IMR-90 (cell line): ENCODE data around the gene MSMP.
A peak's percentile ranks its signal among the peaks of the same experiment; 100 is the strongest.

ENCODE experiments used
- BHLHE40 ChIP-seq: fragments of 150-350 bp; IDR thresholded peaks from 2 replicates; pipeline ENCODE4 v1.6.1; 2016; ENCODE audit warnings: mild to moderate bottlenecking, low read depth, low read length
- CHD1 ChIP-seq: IDR thresholded peaks from 2 replicates; pipeline ENCODE4 v1.6.1; 2012; ENCODE audit warnings: low read depth, low read length, improper control_type of control experiment
- CTCF ChIP-seq: conservative IDR thresholded peaks from 2 replicates; pipeline ENCODE4 v1.5.1; 2012; ENCODE audit warnings: mild to moderate bottlenecking, low read depth, low read length, improper control_type of control experiment
- MAFK ChIP-seq: IDR thresholded peaks from 2 replicates; pipeline ENCODE4 v1.6.1; 2012; ENCODE audit warnings: low read depth, low read length, improper control_type of control experiment
- POLR2A ChIP-seq: IDR thresholded peaks from 2 replicates; pipeline ENCODE4 v1.6.1; 2012; ENCODE audit warnings: mild to moderate bottlenecking, low read depth, low read length
- RAD21 ChIP-seq: IDR thresholded peaks from 2 replicates; pipeline ENCODE4 v1.6.1; 2012; ENCODE audit warnings: low read length, improper control_type of control experiment
- SMC3 ChIP-seq: fragments of 150-350 bp; IDR thresholded peaks from 2 replicates; pipeline ENCODE4 v1.6.1; 2016; ENCODE audit warnings: low read depth, mild to moderate bottlenecking, antibody characterized with exemption, low read length, moderate library complexity

- TF ChIP-seq CTCF (peak; percentile 68), POLR2A (no peak), RAD21 (peak; percentile 35; the same call in 1 of the 2 replicates), MAFK (peak; percentile 2; the same call in 1 of the 2 replicates), BHLHE40 (no peak), SMC3 (peak; percentile 22; the same call in 1 of the 2 replicates), CHD1 (no peak)
These were observed 24.2 kb downstream of the MSMP start for GRCh38 chr9:35729700-35730485.
